HepG2 (cell line): ENCODE results near the gene RAD51AP1. TPM values are rescaled to one million over a fixed set of nuclear protein-coding genes. Genes with fewer than 3 reads are reported as not detected.

Source experiments
- ASH2L ChIP-seq: fragments of 300-600, 200-600 bp; sonication (generic); IDR thresholded peaks from 2 replicates; pipeline ENCODE4 v1.7.0; 2017; ENCODE audit warnings: low read depth, mild to moderate bottlenecking, moderate library complexity, mixed read lengths, low read length; ENCODE audit not compliant: insufficient read length
- FOXA3 ChIP-seq: IDR thresholded peaks from 2 replicates; pipeline ENCODE4 v1.6.1; 2016; ENCODE audit warnings: missing genetic modification reagents, missing compliant biosample characterization
- FOXK1 ChIP-seq: sonication (generic); formaldehyde crosslinking; IDR thresholded peaks from 2 replicates; pipeline ENCODE4 v1.4.0; 2020; ENCODE audit warnings: low read depth, missing genetic modification reagents, borderline replicate concordance
- GLI4 ChIP-seq: sonication (generic); formaldehyde crosslinking; IDR thresholded peaks from 2 replicates; pipeline ENCODE4 v1.5.1; 2020; ENCODE audit warnings: missing genetic modification reagents, mild to moderate bottlenecking, moderate library complexity, borderline replicate concordance
- HNF1B ChIP-seq: sonication (generic); formaldehyde crosslinking; IDR thresholded peaks from 2 replicates; pipeline ENCODE4 v1.5.1; 2020; ENCODE audit warnings: mild to moderate bottlenecking, moderate library complexity, missing genetic modification reagents
- KAT8 ChIP-seq: IDR thresholded peaks from 2 replicates; pipeline ENCODE4 v1.6.1; 2016; ENCODE audit warnings: missing genetic modification reagents, missing compliant biosample characterization
- KLF13 ChIP-seq: sonication (generic); formaldehyde crosslinking; IDR thresholded peaks from 2 replicates; pipeline ENCODE4 v1.4.0; 2020; ENCODE audit warnings: mild to moderate bottlenecking, missing genetic modification reagents
- MIER2 ChIP-seq: IDR thresholded peaks from 2 replicates; pipeline ENCODE4 v1.6.1; 2016; ENCODE audit warnings: missing biosample characterization, missing genetic modification reagents
- NR2F1 ChIP-seq, 2 experiments: fragments of 450-650 bp in 1 of 2; formaldehyde crosslinking in 1 of 2; IDR thresholded peaks; 2 replicates each; pipeline versions ENCODE4 v1.5.0 to v1.6.1; 2016 to 2020; ENCODE audit warnings: mild to moderate bottlenecking in 1 of 2, missing compliant biosample characterization in 1 of 2, missing genetic modification reagents in 1 of 2, moderate library complexity in 1 of 2
- PITX1 ChIP-seq: sonication (generic); formaldehyde crosslinking; IDR thresholded peaks from 2 replicates; pipeline ENCODE4 v1.5.1; 2020; ENCODE audit warnings: mild to moderate bottlenecking, missing genetic modification reagents
- POGZ ChIP-seq: sonication (generic); formaldehyde crosslinking; IDR thresholded peaks from 2 replicates; pipeline ENCODE4 v1.4.0; 2020; ENCODE audit warnings: mild to moderate bottlenecking, missing genetic modification reagents
- SSRP1 ChIP-seq: IDR thresholded peaks from 2 replicates; pipeline ENCODE4 v1.6.1; 2016; ENCODE audit warnings: control low read depth
- TBX2 ChIP-seq: sonication (generic); formaldehyde crosslinking; IDR thresholded peaks from 2 replicates; pipeline ENCODE4 v1.5.0; 2020; ENCODE audit warnings: missing genetic modification reagents, mild to moderate bottlenecking, borderline replicate concordance
- ZNF335 ChIP-seq: sonication (generic); formaldehyde crosslinking; IDR thresholded peaks from 2 replicates; pipeline ENCODE4 v1.4.0; 2020; ENCODE audit warnings: missing genetic modification reagents
- ZNF350 ChIP-seq: sonication (generic); formaldehyde crosslinking; IDR thresholded peaks from 2 replicates; pipeline ENCODE4 v1.4.0; 2020; ENCODE audit warnings: mild to moderate bottlenecking, low read depth, missing genetic modification reagents, borderline replicate concordance
- ZNF431 ChIP-seq: sonication (generic); formaldehyde crosslinking; IDR thresholded peaks from 2 replicates; pipeline ENCODE4 v1.9.0; 2022; ENCODE audit warnings: missing genetic modification reagents, low read depth, mild to moderate bottlenecking, borderline replicate concordance
- ZNF572 ChIP-seq: sonication (generic); formaldehyde crosslinking; IDR thresholded peaks from 2 replicates; pipeline ENCODE4 v1.5.1; 2020; ENCODE audit warnings: mild to moderate bottlenecking, missing genetic modification reagents
- ZNF580 ChIP-seq: IDR thresholded peaks from 2 replicates; pipeline ENCODE4 v1.6.1; 2016; ENCODE audit warnings: low read depth, borderline replicate concordance
- ZNF605 ChIP-seq: sonication (generic); formaldehyde crosslinking; IDR thresholded peaks from 2 replicates; pipeline ENCODE4 v1.8.0; 2022; ENCODE audit warnings: mild to moderate bottlenecking, missing genetic modification reagents
- ZNF619 ChIP-seq: sonication (generic); formaldehyde crosslinking; IDR thresholded peaks from 2 replicates; pipeline ENCODE4 v1.4.0; 2020; ENCODE audit warnings: mild to moderate bottlenecking, missing genetic modification reagents
- ZNF75D ChIP-seq: sonication (generic); formaldehyde crosslinking; IDR thresholded peaks from 2 replicates; pipeline ENCODE4 v1.8.1; 2023; ENCODE audit warnings: missing genetic modification reagents, mild to moderate bottlenecking, borderline replicate concordance
- ZNF788 ChIP-seq: sonication (generic); formaldehyde crosslinking; IDR thresholded peaks from 2 replicates; pipeline ENCODE4 v1.5.0; 2020; ENCODE audit warnings: mild to moderate bottlenecking, missing genetic modification reagents, borderline replicate concordance
- ZNF83 ChIP-seq: sonication (generic); formaldehyde crosslinking; IDR thresholded peaks from 2 replicates; pipeline ENCODE4 v1.4.0; 2020; ENCODE audit warnings: missing genetic modification reagents, mild to moderate bottlenecking, borderline replicate concordance
- polyA plus RNA-seq, 8 experiments: library from polyadenylated mRNA; depleted of rRNA in 3 of 8; stranded (reverse) in 7 of 8; unstranded in 1 of 8; fragments of >200 nt; fragmentation: Illumina TruSeq in 4 of 8; extraction: Trizol in 4 of 8; gene quantifications; 2 replicates each; pipeline versions ENCODE4 v1.2.1 to v1.2.3, GENCODE V29; 2011 to 2016; ENCODE audit warnings: low read depth in 4 of 8, missing spikeins in 1 of 8, mixed read lengths in 1 of 8; ENCODE audit not compliant: insufficient read depth in 1 of 8
- total RNA-seq, 5 experiments: library from RNA; depleted of rRNA; stranded (reverse); fragments of >200 nt; fragmentation: Illumina TruSeq; extraction: Trizol; gene quantifications; 2 replicates each; pipeline ENCODE4 v1.2.3, GENCODE V29; 2016; ENCODE audit warnings: low read depth in 1 of 5
- TF ChIP-seq, protein P1 (sequence below): sonication (generic); formaldehyde crosslinking; IDR thresholded peaks from 2 replicates; pipeline ENCODE4 v1.9.0; 2021; ENCODE audit warnings: missing genetic modification reagents, borderline replicate concordance
- TF ChIP-seq, protein P2 (sequence below): sonication (generic); formaldehyde crosslinking; conservative IDR thresholded peaks from 2 replicates; pipeline ENCODE4 v1.8.1; 2023; ENCODE audit warnings: missing genetic modification reagents

The RAD51AP1 gene
- total and polyA plus RNA-seq, 2 of the 13 experiments (the other 11 are each of a cell fraction or from before 2014, with no cell fraction given), result 16.6 to 49.3 TPM

DNA sequence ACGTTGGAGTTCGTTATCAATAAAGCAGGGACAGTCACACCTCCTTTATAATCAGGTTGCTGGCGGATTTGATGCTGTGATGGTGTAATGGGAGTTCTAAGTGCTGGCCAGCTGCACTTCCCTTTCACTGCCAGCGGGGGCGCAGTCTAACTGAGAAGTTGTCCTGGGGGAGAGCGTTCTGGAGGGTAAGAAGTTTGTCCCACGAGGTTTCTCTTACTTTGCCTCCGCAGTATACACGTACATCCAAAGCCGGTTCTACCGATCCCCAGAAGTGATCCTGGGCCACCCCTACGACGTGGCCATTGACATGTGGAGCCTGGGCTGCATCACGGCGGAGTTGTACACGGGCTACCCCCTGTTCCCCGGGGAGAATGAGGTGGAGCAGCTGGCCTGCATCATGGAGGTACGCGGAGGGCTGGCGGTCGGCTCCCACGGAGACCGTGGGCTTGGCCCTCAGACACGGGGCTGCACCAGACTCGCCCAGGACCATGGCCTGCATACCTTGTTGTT lies 66.0 kb downstream of the RAD51AP1 start (continued):
- 0 out of 2 replicates have a peak, but pooled peaks have one; percentile 67 for TF ChIP-seq ZNF572 (CRISPR knock-in tag)
- 0 out of 2 replicates have a peak, but pooled peaks have one; percentile 79 for TF ChIP-seq KAT8 (CRISPR knock-in tag)
- TF ChIP-seq GLI4 (CRISPR knock-in tag), result no peak
- TF ChIP-seq ZNF619 (CRISPR knock-in tag), result no peak
- TF ChIP-seq ZNF83, result no peak
- TF ChIP-seq, protein P1, sequence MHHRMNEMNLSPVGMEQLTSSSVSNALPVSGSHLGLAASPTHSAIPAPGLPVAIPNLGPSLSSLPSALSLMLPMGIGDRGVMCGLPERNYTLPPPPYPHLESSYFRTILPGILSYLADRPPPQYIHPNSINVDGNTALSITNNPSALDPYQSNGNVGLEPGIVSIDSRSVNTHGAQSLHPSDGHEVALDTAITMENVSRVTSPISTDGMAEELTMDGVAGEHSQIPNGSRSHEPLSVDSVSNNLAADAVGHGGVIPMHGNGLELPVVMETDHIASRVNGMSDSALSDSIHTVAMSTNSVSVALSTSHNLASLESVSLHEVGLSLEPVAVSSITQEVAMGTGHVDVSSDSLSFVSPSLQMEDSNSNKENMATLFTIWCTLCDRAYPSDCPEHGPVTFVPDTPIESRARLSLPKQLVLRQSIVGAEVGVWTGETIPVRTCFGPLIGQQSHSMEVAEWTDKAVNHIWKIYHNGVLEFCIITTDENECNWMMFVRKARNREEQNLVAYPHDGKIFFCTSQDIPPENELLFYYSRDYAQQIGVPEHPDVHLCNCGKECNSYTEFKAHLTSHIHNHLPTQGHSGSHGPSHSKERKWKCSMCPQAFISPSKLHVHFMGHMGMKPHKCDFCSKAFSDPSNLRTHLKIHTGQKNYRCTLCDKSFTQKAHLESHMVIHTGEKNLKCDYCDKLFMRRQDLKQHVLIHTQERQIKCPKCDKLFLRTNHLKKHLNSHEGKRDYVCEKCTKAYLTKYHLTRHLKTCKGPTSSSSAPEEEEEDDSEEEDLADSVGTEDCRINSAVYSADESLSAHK (CRISPR knock-in tag), result no peak
- 0 out of 2 replicates have a peak, but pooled peaks have one; percentile 32 for TF ChIP-seq ZNF335 (CRISPR knock-in tag)
- TF ChIP-seq ZNF605 (CRISPR knock-in tag), result 0 out of 2 replicates have a peak, but pooled peaks have one; percentile 47
- TF ChIP-seq ZNF75D (CRISPR knock-in tag), result no peak
- no peak for TF ChIP-seq PITX1 (CRISPR knock-in tag)
- TF ChIP-seq, protein P2, sequence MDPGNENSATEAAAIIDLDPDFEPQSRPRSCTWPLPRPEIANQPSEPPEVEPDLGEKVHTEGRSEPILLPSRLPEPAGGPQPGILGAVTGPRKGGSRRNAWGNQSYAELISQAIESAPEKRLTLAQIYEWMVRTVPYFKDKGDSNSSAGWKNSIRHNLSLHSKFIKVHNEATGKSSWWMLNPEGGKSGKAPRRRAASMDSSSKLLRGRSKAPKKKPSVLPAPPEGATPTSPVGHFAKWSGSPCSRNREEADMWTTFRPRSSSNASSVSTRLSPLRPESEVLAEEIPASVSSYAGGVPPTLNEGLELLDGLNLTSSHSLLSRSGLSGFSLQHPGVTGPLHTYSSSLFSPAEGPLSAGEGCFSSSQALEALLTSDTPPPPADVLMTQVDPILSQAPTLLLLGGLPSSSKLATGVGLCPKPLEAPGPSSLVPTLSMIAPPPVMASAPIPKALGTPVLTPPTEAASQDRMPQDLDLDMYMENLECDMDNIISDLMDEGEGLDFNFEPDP, result 0 out of 2 replicates have a peak, but pooled peaks have one; percentile 81
- TF ChIP-seq FOXA3 (CRISPR knock-in tag), result 0 out of 2 replicates have a peak, but pooled peaks have one; percentile 10
- TF ChIP-seq ZNF580 (CRISPR knock-in tag), result peak; percentile 49; the same call in 1 of the 2 replicates
- no peak for TF ChIP-seq SSRP1
- TF ChIP-seq HNF1B, result peak; percentile 74
- TF ChIP-seq ZNF431 (CRISPR knock-in tag), result no peak
- no peak for TF ChIP-seq NR2F1 (CRISPR knock-in tag; IDR thresholded peaks at IDR 0.05)
- TF ChIP-seq ZNF350, result peak; percentile 51; the same call in 1 of the 2 replicates
- peak; percentile 83 for TF ChIP-seq ASH2L
- TF ChIP-seq TBX2 (CRISPR knock-in tag), result peak; percentile 17; the same call in 1 of the 2 replicates
- peak; percentile 38; the same call in 1 of the 2 replicates for TF ChIP-seq FOXK1 (CRISPR knock-in tag)
- peak; percentile 75 for TF ChIP-seq POGZ (CRISPR knock-in tag)
- no peak; the same call in 1 of the 2 replicates for TF ChIP-seq ZNF788 (CRISPR knock-in tag)
- TF ChIP-seq MIER2 (CRISPR knock-in tag), result no peak
- no peak for TF ChIP-seq KLF13
